RKO (cell line): ENCODE measurements around the gene ZNRF2.
"Not testable (repeated sequence)": the region's sequence is repeated elsewhere in the genome, so short reads cannot be mapped to it uniquely, and the experiment has no call there.

Experiments
- DNase-seq: peaks from one replicate; pipeline ENCODE4 v3.0.0-alpha.2; 2016; ENCODE audit warnings: low spot score

The ZNRF2 gene

GRCh38 chr7:30289634-30290033, 5.2 kb downstream of the ZNRF2 start:
- not testable (repeated sequence) for DNase-seq

GRCh38 chr7:30290317-30290716, 5.9 kb downstream of the ZNRF2 start:
- not testable (repeated sequence) for DNase-seq

- not testable (repeated sequence) for DNase-seq
These were observed 8.1 kb downstream of the ZNRF2 start for GRCh38 chr7:30292416-30293038.

- DNase-seq: not testable (repeated sequence)
These were observed 11.9 kb downstream of the ZNRF2 start for GRCh38 chr7:30296304-30296703.

- not testable (repeated sequence) for DNase-seq
These were observed 13.1 kb downstream of the ZNRF2 start for GRCh38 chr7:30297499-30297898.

- not testable (repeated sequence) for DNase-seq
These were observed 14.0 kb downstream of the ZNRF2 start for GRCh38 chr7:30298409-30298808.

GRCh38 chr7:30301751-30302150, 17.4 kb downstream of the ZNRF2 start:
- DNase-seq: no peak

- no peak for DNase-seq
These were observed 18.4 kb downstream of the ZNRF2 start for GRCh38 chr7:30302656-30303311.

GRCh38 chr7:30303312-30304039, 19.1 kb downstream of the ZNRF2 start:
- no peak for DNase-seq

GRCh38 chr7:30304177-30304884, 19.9 kb downstream of the ZNRF2 start:
- DNase-seq: no peak

GRCh38 chr7:30306976-30307375, 22.6 kb downstream of the ZNRF2 start:
- no peak for DNase-seq

- DNase-seq: no peak
These were observed 24.0 kb downstream of the ZNRF2 start for GRCh38 chr7:30308389-30308788.

GRCh38 chr7:30309302-30309701, 24.9 kb downstream of the ZNRF2 start:
- no peak for DNase-seq

- no peak for DNase-seq
These were observed 25.5 kb downstream of the ZNRF2 start for GRCh38 chr7:30309842-30310435.

- no peak for DNase-seq
These were observed 26.4 kb downstream of the ZNRF2 start for GRCh38 chr7:30310674-30311362.

GRCh38 chr7:30312178-30312577, 27.8 kb downstream of the ZNRF2 start:
- DNase-seq: no peak

- no peak for DNase-seq
These were observed 29.0 kb downstream of the ZNRF2 start for GRCh38 chr7:30313348-30313747.

- no peak for DNase-seq
These were observed 29.4 kb downstream of the ZNRF2 start for GRCh38 chr7:30313793-30314192.

GRCh38 chr7:30315589-30315988, 31.2 kb downstream of the ZNRF2 start:
- DNase-seq: no peak

GRCh38 chr7:30320392-30320791, 36.0 kb downstream of the ZNRF2 start:
- DNase-seq: no peak

- no peak for DNase-seq
These were observed 36.9 kb downstream of the ZNRF2 start for GRCh38 chr7:30321089-30321881.
